Breast epithelium (tissue), 3 donors: Measurements from ENCODE around the gene LRRC57.
A peak's percentile ranks its signal among the peaks of the same experiment; 100 is the strongest.

Experiments
- POLR2A ChIP-seq: fragments of 450-650 bp; IDR thresholded peaks from one replicate; pipeline ENCODE4 v1.6.1; 2016; ENCODE audit warnings: antibody characterized with exemption, mild to moderate bottlenecking, moderate library complexity
- TF ChIP-seq, protein P1 (sequence below), 3 donors: fragments of 450-650 bp; IDR thresholded peaks; one replicate each; pipeline ENCODE4 v1.5.1; 2016 to 2017; ENCODE audit warnings: antibody characterized with exemption in 3 of 3, mild to moderate bottlenecking in 3 of 3, moderate library complexity in 3 of 3

DNA sequence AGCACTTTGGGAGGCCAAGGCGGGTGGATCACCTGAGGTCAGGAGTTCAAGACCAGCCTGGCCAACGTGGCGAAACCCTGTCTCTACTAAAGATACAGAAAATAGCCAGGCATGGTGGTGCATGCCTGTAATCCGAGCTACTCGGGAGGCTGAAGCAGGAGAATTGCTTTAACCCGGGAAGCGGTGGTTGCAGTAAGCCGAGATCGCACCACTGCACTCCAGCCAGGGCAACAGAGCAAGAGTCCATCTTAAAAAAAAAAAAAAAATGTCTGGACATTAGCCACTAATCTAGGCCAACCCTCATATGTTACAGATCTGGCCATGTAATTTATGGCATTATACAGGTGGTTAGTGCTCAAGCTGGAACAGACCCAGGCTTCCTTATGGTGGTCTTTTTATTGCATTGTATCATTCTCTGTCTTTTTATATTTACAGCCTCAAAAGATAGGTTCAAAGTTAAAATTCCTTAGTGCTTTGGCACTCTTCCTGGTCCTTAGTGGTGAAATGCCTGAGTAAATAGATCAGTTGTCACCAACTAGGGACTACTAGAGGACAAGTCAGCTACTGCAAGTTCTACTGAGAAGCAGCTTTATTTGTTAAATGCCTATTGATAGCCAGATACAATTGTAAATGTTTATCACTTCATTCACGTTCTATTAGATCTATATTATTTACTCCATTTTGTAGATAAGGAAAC is 42.8 kb upstream of the LRRC57 start:
- TF ChIP-seq, protein P1, sequence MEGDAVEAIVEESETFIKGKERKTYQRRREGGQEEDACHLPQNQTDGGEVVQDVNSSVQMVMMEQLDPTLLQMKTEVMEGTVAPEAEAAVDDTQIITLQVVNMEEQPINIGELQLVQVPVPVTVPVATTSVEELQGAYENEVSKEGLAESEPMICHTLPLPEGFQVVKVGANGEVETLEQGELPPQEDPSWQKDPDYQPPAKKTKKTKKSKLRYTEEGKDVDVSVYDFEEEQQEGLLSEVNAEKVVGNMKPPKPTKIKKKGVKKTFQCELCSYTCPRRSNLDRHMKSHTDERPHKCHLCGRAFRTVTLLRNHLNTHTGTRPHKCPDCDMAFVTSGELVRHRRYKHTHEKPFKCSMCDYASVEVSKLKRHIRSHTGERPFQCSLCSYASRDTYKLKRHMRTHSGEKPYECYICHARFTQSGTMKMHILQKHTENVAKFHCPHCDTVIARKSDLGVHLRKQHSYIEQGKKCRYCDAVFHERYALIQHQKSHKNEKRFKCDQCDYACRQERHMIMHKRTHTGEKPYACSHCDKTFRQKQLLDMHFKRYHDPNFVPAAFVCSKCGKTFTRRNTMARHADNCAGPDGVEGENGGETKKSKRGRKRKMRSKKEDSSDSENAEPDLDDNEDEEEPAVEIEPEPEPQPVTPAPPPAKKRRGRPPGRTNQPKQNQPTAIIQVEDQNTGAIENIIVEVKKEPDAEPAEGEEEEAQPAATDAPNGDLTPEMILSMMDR (IDR thresholded peaks at IDR 0.05): peak in 2 of 3 donors; percentile 16 to 35
- no peak for TF ChIP-seq POLR2A
